NCI-H2196 (cell line): ENCODE data around the gene ARMH4.

Source experiments
- DNase-seq: peaks from one replicate; lab custom pipeline; 2025; ENCODE audit not compliant: unreplicated experiment; lab: John Stamatoyannopoulos, UW

Gene ARMH4

DNA sequence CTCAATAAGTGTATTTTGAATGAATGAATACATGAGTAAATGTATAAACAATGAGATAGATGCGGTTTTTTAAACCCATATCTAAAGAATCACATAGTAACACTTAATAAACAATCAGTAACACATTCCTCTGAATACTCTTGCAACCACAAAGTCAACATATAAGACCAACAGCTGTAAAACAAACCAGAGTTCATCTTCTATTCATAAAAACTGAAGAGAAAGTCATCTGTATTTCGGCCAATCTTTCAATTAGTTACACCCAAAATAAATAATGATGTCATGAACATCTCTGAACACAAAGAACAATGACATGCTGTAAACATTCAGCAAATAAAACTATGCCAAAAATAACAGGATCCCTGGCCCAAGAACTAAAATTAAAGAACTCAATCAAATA is 47.2 kb downstream of the ARMH4 start:
- DNase-seq = peak; percentile 8

DNA sequence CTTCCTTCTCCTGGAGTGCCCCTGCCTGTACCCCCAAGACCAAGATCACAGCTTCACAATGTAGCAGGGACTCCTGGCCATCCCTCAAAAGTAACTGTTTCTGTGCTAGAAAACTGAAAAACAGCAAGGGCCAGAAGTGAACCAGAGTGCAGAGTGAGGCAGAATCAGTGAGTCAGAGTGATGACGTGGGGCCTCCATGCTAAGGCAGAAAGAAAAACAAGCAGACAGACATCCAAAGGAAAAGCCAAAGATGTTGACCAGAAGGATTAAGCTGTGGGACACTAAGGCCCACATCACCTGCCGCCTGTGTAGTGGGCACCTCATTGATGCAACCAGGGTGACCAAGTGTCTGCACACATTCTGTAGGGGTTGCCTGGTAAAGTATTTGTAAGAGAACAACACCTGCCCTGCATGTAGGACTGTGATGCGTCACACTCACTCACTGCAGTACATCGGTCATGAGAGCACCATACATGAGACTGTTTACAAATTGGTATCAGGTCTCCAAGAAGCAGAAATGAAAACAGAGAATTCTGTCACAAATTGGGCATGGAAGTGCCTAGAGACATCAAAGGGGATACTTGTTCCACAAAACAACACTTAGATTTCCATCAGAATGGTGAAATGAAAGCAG is 51.2 kb downstream of the ARMH4 start:
- DNase-seq = no peak

DNA sequence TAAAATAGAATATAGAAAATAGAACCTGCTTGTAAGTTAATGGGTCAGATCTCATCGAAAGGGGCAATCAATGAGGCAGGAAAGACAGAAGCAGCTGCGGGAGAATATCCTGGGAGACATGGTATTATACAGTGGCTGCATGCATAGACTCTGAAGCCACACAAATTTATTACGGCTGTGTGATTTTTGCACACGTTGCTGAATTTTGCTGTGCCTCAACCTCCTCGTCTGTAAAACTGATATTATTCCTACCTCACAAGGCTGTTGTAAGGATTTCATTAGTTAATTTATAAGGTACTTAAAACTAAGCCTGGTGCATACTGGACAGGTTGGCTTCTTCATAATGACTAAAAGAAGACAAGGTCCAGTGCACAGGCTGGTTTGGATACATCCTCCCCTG is 52.3 kb downstream of the ARMH4 start:
- DNase-seq = no peak

DNA sequence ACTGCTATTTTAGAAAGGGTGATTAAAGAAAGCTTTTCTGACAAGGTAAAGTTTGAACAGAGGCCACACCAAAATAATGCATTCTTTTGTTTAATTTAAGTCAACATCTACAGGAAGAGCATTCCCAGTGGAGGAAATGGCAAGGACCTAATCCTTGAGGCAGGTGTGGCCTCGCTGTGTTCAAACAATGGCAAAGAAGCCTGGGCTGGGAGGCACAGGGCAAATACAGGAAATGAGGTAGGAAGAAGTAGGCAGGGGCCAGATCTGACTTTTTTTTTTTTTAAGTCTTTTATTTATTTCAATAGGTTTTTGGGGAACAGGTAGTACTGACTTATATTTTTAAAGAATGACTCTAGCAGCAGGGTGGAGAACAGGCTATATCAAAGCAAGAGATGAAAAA is 53.5 kb downstream of the ARMH4 start:
- no peak for DNase-seq

DNA sequence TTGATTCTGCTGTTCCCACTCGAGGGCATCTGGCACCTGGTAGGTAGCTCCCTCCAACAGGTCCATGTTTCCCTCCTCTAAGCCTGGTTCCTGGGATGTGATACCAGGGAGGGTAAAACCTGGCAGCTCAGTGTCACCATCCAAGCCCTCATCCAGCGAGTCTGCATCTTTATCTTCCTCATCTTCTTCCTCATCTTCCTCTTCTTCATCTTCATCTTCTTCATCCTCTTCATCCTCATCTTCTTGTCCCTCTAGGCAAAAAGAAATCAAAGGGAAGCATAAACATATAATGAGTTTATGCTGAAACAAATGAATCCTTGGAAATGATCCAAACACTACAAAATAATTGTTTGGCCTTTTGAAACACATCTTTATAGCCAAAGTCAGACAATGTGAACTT is 55.3 kb downstream of the ARMH4 start:
- no peak for DNase-seq

DNA sequence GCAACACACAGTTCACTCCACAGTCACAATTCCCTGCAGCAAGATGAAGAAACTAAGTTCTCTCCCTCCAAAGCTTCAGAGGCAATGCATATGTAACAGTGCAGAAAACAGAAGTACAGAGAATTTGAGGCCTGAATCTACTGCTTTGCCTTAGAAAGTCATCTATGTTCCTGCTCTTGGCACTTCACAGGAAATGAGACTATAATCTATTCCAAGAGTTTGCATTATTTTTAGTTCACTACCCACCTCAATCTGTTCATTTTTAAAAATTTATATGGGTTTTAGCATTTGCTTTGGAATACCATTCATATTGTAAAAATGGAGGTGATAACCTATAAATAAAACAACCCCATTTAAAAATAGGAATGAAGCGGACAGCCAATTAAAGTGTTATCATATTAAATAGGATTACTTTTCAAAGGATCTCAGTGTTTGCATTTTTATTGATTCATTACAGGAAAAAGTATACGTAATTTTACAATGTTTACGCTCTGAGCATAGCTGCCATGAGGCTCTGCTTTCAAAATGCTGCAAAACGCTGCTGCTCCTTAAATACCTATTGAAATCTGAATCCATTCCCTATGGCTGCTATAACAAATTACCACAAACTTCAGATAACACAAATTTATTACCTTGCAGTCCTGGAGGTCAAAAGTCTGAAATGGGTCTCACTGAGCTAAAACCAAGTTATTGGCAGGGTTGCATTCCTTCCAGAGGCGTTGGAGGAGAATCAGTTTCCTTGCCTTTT is 60.0 kb downstream of the ARMH4 start:
- no peak for DNase-seq

DNA sequence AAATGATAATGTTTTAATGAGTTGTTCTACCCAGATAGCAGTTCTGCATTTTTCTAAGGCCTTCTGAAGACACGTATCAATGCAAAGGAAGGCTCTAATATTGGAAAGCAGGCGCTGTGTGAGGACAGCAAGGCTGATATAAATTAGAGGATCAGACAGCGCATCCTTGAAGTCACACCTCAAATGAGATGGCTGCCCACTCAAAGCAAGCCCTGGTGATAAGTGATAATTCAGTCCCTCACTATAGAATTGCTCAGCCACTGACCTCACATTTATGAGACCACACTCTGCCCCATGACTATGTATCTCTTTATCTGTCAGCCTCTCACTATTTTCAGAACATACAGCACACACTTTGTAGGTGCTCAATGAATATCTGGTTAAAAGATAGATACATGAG is 62.4 kb downstream of the ARMH4 start:
- no peak for DNase-seq

DNA sequence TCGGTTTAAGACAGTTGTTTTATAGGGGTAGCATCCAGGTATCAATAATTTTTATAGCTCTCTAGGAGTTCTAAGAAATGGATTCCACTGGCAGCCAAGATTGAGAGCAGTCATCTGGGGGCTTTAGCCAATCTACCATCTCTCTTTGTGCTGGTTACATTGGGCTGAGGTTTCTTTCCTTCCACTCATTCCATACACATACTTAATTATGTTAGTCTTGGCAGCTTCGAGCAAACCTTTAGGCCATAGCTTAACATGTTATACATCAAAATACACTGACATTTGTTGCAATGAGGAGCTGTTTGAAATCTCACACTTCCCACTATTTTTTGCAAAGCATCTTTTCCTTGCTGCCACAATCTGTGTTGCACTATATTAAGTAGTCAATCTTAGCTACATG is 63.1 kb downstream of the ARMH4 start:
- no peak for DNase-seq

DNA sequence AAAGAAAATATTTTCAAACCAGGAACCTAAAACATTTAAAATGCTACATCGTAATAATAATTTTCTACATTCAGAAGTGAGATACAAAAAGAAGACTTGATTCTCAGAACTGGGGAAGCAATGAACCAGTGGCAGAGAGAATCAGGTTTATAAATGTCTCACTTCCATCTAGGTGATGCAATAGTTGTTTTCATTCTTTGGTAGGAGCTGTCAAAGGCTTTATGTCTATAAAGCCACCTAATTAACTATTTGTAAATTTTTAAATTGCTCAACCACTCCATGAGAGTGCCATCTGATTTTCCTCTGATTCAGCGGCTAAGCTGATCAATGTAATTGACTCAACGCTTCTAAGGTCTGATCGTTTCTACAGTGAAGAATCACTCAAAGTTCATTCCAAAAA is 66.1 kb downstream of the ARMH4 start:
- DNase-seq = no peak

DNA sequence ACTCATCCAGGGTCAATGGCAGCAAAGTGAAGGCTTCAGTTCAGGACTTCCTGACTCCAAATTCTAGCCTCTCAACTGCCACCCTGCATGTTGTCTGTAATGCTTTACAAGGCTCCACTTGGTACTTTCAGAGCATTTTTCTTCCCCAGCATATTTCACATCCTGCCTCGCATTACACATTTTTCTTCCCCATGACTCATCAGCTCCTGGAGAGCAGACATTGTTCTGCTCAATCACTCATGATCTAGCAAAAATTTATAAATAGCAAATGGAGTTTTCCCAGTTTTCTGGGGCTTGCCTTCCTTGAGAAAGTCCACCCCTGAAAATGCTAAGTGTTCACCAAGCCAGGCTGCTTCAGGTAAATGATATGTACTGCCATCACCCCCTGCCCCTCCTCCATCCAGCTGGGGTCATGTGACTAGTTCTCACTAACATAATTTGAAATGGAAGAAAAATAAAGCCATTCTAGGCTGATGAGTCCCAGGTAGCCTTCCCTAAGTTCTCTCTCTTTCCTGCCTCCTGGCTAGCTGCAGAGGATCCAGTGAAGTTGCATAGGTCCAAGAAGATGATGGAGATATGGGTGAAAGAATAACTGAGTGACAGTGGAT is 69.4 kb downstream of the ARMH4 start:
- no peak for DNase-seq

DNA sequence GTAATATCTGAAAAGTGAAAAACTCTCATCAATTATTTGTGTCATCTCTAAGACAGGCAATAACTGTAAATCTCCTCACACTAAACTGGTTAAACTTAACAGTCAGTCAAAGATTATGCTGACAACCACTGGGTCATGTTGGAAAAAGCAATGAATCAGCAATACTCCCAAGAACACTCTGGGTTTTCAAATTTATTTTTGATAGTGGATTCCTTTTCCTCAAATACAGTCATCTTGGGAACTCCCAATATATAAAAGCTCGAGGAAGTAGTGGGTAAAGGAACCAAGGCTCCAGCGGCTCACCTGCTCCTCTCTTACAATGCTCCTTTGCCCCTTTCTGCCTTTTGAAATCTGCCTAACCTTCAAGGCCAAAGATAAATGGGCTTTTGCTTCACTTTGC is 70.0 kb downstream of the ARMH4 start:
- no peak for DNase-seq

DNA sequence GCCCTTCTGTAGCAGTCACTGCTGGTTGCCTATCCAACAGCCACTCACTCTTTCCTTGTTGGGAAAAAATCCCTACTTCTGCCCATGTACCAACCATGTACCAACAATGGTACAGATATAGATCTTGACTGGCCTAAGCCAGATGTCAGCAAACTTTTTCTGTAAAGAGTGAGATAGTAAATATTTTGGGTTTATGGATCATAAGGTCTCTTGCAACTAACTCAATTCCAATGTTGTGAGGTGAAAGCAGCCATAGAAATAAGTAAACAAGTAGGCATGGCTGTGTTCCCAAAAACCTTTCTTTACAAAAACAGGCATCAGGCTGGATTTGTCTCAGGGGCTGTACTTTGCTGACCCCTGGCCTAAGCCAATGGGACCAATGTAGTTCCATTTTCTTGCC is 73.5 kb downstream of the ARMH4 start:
- DNase-seq = no peak

DNA sequence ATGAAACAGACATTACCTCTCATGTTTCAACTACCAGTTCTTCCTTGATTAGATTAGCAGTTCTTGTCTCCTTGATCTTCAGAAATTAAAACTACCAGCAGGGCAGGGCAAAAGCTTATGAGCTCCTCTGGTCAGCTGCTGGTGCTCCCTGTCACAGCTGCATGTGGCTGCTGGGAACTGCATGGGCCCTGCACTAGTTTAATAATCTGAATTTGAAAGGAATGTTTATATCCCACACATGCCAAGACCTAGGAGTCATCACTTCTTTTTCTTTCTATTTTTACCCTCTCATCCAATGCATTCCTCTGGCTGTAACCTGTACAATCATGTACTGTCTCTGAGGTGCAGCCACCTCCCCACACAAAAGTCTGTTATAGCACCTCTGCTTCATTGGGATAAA is 73.9 kb downstream of the ARMH4 start:
- no peak for DNase-seq

DNA sequence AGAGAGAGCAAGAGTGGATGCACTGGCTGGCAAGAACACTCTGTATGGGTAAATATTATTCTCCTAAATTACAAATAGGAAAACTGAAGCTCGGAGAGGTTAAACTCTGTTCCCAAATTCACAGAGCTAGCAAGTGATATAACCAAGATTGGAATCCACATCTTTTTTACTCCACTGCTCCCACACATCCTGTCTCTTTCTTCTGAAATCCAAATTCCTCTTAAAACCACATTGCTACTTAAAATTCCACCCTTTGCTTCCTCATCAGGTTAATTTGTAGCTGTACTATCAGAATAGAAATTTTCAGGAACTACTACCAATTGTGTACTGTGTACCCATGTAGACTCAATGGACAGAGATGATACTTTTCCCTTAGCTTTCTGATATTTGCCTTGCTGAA is 74.4 kb downstream of the ARMH4 start:
- DNase-seq = no peak

DNA sequence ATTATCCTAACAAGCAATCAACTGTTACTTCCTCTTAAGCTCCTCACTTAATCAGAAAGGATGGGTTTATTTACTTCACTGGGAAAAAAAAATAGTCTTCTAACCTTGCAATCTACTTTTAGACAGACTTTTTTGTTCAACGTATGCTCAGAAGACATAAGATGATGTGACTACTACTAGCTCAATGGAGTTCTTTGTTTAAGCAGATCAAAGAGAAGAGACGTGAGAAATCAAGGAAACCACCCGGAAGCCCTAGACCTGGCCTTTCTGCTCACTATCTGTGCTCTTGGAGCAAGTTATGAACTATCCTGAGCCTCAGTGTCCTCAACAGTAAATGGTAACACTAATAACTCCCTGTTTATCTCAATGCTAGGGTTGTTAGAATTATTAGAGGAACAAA is 78.5 kb downstream of the ARMH4 start:
- no peak for DNase-seq

DNA sequence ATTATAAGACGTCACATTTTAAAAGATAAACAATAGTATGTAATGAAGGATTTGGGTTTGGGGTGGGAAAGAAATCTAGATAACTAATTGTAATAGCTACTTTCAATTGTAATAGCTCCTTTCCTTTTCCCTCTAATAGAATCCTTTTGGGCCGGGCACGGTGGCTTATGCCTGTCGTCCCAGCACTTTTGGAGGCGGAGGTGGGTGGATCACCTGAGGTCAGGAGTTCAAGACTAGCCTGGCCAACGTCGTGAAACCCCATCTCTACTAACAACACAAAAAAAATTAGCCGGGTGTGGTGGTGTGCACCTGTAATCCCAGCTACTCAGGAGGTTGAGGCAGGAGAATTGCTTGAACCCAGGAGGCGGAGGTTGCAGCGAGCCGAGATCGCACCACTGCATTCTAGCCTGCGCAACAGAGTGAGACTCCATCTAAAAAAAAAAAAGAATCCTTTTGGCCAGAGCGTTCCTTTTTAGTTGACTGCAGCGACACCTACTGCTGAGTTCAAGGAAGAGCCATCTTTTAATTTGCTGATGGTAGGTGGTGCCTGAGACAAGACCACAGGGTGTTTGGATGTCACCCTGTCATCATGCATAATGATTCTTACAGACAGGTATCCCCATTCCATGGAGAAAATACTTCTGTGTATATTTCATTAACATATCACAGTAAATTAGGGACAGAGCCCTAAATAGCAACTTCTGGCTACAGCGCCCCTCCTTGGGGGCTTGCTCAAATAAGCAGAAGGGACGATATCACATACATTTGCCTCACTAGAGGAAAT is 79.5 kb downstream of the ARMH4 start:
- peak; percentile 62 for DNase-seq

DNA sequence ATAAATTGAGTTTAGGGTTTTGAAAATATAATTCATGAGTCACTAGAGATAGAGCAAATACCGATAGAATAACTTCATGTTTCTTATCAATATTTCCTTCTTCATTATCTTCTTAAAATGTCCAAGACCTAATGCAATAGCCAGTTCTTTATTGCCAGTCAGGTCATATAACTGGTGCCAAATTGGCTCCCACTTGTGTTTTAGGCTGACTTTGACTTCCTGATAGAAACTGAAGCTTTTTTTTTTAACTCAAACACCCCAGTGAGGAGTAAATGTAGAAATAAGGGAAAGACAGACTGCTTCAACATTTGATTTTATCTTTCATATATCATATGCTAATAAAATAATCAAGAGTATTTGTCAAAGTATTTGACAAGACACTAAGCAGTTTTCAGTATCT is 80.7 kb downstream of the ARMH4 start:
- no peak for DNase-seq

DNA sequence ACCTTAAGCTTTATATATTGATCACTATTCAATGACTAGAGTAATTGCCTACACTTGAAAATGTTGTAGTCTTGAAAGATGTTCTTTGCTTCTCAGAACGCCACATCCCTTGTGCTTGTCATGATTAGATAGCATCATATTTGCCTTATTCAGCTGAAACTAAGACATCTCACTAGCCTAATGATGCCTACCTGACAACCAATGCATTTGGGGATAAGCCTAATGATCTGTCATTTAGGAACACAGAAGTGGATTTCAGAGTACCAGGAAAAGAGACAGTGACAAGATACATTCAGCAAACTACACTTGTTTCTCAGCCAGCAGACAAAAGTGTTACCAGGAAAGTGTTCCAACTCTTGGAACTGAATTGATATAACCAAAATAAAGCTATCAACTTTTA is 83.7 kb downstream of the ARMH4 start:
- no peak for DNase-seq

DNA sequence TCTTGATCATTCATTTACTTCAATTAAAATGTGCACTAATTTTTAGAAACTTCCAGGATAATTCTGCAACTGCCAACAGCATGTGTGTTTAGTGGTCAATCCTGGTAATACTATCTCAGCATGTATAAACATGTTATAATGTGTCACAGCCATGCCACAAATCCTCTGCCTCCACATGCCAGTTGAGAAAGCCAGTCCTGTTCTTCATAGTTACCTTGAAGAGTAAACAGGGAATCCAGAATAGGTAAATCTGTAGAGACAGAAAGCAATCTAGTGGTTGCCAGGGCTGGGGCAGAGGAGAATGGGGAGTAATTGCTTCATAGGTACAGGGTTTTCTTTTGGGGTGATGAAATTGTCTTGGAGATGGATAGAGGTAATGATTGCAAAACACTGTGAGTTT is 85.9 kb downstream of the ARMH4 start:
- DNase-seq = no peak

DNA sequence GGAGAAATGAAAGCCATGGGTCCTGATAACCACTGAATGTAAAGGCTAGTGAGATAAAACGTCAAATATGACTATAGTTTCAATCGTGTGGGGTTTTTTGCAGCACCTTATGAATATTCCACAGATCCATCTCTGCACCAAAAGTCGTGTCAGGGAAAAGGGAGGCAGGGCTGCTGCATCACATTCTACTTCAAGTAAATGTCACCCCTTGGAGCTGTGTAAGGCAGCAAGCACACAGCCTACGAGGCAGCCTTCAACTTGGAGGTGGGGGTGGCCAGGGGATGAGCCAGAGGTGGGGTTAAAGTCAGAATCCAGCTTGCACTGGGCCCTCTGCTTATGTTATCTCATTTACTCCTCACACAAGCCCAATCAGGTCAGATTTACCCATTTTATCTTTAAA is 90.4 kb downstream of the ARMH4 start:
- no peak for DNase-seq

DNA sequence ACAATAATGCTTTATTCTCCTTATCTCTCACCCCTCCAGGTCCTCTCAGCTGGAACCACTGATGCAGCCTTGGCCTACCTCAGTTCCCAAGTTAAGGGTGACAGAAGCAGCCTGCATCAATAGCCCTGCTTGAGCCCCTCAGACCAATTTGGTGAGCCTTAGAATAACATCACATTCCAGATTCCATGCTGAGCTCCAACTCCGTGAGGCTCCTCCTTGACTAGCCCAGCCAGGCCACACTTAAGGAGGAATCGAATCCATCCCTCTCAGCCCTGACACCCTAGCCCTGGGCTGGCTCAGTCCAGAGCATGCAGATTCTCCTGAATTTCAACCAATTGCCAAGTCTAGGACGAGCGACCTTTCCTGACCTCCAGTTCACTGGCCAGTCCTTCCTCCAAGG is 91.1 kb downstream of the ARMH4 start:
- no peak for DNase-seq

DNA sequence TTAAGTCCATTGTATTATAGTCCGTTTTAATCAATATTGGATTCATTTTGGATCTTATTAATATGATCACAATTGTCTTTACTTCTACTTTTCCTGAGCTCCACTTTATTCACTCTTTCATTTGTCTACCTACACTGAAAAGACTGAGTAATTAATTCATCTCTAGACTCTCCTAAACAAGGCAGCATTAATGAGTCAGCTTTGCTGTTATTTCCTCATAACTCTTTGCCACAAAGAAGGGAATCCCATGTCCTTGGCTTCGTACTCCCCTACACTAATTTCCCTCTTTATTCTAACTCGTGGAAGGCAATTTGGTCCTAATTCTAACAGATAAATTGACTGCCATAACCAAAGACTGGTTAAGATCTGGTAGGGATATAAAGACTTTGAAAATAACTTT is 91.9 kb downstream of the ARMH4 start:
- no peak for DNase-seq
